Measurements from ENCODE around the gene UMODL1.

DNA sequence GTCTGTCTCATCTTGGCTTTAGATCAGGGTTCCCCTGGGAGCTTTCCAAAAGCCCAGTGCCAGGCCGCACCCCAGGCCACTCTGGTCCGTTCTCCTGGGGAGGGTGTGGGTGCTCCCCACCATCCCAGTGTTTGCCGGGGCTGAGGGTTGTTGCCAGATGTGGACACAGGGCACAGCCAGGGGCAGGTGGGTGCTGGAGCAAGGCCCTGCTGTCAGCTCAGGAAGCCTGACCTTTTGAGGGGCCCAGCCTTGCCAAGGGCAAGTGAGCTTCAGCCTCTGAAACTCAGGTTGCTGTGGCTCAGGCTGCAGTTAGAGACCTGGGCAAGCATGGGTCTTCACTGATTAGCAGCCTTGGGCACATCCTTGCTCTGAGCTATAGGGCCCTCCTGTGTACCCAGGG lies 38.1 kb upstream of the UMODL1 start:
- no peak for TF ChIP-seq EGR1 (IDR thresholded peaks at IDR 0.05)
- TF ChIP-seq CEBPB (IDR thresholded peaks at IDR 0.05) = no peak
- TF ChIP-seq, protein P1, sequence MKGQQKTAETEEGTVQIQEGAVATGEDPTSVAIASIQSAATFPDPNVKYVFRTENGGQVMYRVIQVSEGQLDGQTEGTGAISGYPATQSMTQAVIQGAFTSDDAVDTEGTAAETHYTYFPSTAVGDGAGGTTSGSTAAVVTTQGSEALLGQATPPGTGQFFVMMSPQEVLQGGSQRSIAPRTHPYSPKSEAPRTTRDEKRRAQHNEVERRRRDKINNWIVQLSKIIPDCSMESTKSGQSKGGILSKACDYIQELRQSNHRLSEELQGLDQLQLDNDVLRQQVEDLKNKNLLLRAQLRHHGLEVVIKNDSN (IDR thresholded peaks at IDR 0.05) = no peak
- TF ChIP-seq TCF12 (IDR thresholded peaks at IDR 0.05; ENCODE audit: low read depth) = no peak
- no peak for TF ChIP-seq CREB1 (IDR thresholded peaks at IDR 0.05; ENCODE audit: low read depth)
- TF ChIP-seq YY1 (IDR thresholded peaks at IDR 0.05; ENCODE audit: low read depth) = no peak
- TF ChIP-seq FOXM1 (IDR thresholded peaks at IDR 0.05; ENCODE audit: borderline replicate concordance, low read depth) = no peak
